Measurements from ENCODE around the gene GMPPA. TPM values are rescaled to one million over a fixed set of nuclear protein-coding genes. Genes with fewer than 3 reads are reported as not detected.

GMPPA gene
- total and polyA plus RNA-seq, 9 donors, result 23.4 to 34.3 (median 27.6) TPM

- Histone ChIP-seq H3K36me3 (ENCODE audit: control insufficient read depth, insufficient read depth, low read length) (peaks cover 95% of the 10 kb centered on the region), H3K4me1 (ENCODE audit: control insufficient read depth, insufficient read depth, low read length) (peaks cover 5% of the 10 kb centered on the region), H3K27ac (ENCODE audit: low read length) (no peak overlapping the region), H3K4me3 (ENCODE audit: low read length) (no peak overlapping the region), H3K9me3 (replicated peaks; ENCODE audit: control insufficient read depth, low read depth, low read length) (no peaks in the 10 kb centered on the region), H3K27me3 (ENCODE audit: control insufficient read depth, insufficient read depth, low read length) (no peaks in the 10 kb centered on the region)
- 89% methylated on average over 21 of the region's 23 CpGs for WGBS (ENCODE audit: insufficient coverage)
- DNase-seq, result no peak
These were observed 30.1 kb upstream of the GMPPA start for GRCh38 chr2:219468410-219469185.

DNA sequence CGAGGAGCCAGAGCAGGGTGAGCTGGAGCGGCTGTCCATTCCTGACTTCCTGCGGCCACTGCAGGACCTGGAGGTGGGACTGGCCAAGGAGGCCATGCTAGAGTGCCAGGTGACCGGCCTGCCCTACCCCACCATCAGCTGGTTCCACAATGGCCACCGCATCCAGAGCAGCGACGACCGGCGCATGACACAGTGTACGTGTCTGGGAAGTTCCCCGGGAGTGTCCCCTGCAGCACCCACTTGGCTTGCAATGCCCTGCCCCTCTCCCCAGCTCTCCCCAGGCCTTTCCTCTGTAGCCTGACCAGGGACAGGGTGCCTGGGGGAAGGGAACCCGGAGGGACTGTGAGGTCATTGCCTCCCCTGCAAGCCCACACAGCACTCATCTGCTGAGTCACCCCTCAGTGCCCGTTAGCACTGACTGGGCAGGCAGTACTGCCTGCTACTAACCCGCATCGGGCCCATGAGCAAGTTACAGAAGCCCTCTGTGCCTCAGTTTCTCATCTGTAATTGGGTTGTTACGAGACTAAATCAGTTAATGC, 29.4 kb upstream of the GMPPA start:
- Histone ChIP-seq H3K36me3 (ENCODE audit: control insufficient read depth, insufficient read depth, low read length) (peaks cover 96% of the 10 kb centered on the region), H3K27ac (ENCODE audit: low read length) (no peak overlapping the region), H3K4me1 (ENCODE audit: control insufficient read depth, insufficient read depth, low read length) (peaks cover 5% of the 10 kb centered on the region), H3K4me3 (ENCODE audit: low read length) (no peak overlapping the region), H3K27me3 (ENCODE audit: control insufficient read depth, insufficient read depth, low read length) (no peaks in the 10 kb centered on the region), H3K9me3 (replicated peaks; ENCODE audit: control insufficient read depth, low read depth, low read length) (no peaks in the 10 kb centered on the region)
- WGBS (ENCODE audit: insufficient coverage), result 87% methylated on average over 15 of the region's 16 CpGs
- DNase-seq, result no peak

DNA sequence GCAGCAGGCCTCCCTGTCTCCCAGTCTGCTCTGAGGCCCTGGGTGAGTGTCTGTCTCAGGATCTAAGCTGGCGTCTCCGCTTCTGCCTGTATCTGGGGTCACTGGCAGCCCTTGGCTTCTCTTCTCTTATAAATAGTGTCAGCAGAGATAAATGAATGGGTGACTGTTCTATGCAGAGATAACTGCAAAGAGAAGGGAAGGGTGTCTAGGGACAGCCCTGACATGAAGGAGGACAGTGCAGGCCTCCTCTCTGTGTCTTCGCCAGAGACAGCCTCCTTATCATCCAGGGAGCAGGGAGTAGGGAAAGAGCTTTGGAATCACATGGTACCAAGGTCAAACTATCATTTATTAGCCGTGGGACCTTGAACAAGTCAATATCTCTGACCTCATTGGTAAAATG, 28.3 kb upstream of the GMPPA start:
- no peak for DNase-seq
- 100% methylated on average over 1 of the region's 4 CpGs for WGBS (ENCODE audit: insufficient coverage)
- Histone ChIP-seq H3K4me3 (ENCODE audit: low read length) (no peak overlapping the region), H3K27me3 (ENCODE audit: control insufficient read depth, insufficient read depth, low read length) (no peaks in the 10 kb centered on the region), H3K36me3 (ENCODE audit: control insufficient read depth, insufficient read depth, low read length) (peaks cover 96% of the 10 kb centered on the region), H3K4me1 (ENCODE audit: control insufficient read depth, insufficient read depth, low read length) (peaks cover 5% of the 10 kb centered on the region), H3K9me3 (replicated peaks; ENCODE audit: control insufficient read depth, low read depth, low read length) (no peaks in the 10 kb centered on the region), H3K27ac (ENCODE audit: low read length) (no peak overlapping the region)

GRCh38 chr2:219471476-219472371, 27.0 kb upstream of the GMPPA start:
- Histone ChIP-seq H3K4me1 (ENCODE audit: control insufficient read depth, insufficient read depth, low read length) (peaks cover 10% of the 10 kb centered on the region), H3K27ac (ENCODE audit: low read length) (no peak overlapping the region), H3K36me3 (ENCODE audit: control insufficient read depth, insufficient read depth, low read length) (peaks cover 86% of the 10 kb centered on the region), H3K4me3 (ENCODE audit: low read length) (no peak overlapping the region), H3K27me3 (ENCODE audit: control insufficient read depth, insufficient read depth, low read length) (no peaks in the 10 kb centered on the region), H3K9me3 (replicated peaks; ENCODE audit: control insufficient read depth, low read depth, low read length) (no peaks in the 10 kb centered on the region)
- WGBS (ENCODE audit: insufficient coverage), result 70% methylated on average over 19 of the region's 22 CpGs
- no peak for DNase-seq

GRCh38 chr2:219472629-219473187, 26.0 kb upstream of the GMPPA start:
- WGBS (ENCODE audit: insufficient coverage), result 65% methylated on average over 10 of the region's 12 CpGs
- Histone ChIP-seq H3K27ac (ENCODE audit: low read length) (no peak overlapping the region), H3K4me1 (ENCODE audit: control insufficient read depth, insufficient read depth, low read length) (peaks cover 20% of the 10 kb centered on the region), H3K36me3 (ENCODE audit: control insufficient read depth, insufficient read depth, low read length) (peaks cover 82% of the 10 kb centered on the region), H3K4me3 (ENCODE audit: low read length) (no peak overlapping the region), H3K9me3 (replicated peaks; ENCODE audit: control insufficient read depth, low read depth, low read length) (no peaks in the 10 kb centered on the region), H3K27me3 (ENCODE audit: control insufficient read depth, insufficient read depth, low read length) (no peaks in the 10 kb centered on the region)
- DNase-seq, result no peak

DNA sequence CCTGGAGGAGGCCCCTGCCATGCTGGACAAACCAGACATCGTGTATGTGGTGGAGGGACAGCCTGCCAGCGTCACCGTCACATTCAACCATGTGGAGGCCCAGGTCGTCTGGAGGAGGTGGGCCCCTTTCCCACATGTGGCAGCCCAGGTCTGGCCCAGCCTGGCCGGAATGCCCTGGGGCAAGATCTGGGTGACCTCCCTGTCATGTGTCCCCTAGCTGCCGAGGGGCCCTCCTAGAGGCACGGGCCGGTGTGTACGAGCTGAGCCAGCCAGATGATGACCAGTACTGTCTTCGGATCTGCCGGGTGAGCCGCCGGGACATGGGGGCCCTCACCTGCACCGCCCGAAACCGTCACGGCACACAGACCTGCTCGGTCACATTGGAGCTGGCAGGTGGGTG, 25.2 kb upstream of the GMPPA start:
- WGBS (ENCODE audit: insufficient coverage), result 74% methylated on average over 18 of the region's 18 CpGs
- Histone ChIP-seq H3K27me3 (ENCODE audit: control insufficient read depth, insufficient read depth, low read length) (no peaks in the 10 kb centered on the region), H3K4me1 (ENCODE audit: control insufficient read depth, insufficient read depth, low read length) (peaks cover 20% of the 10 kb centered on the region), H3K4me3 (ENCODE audit: low read length) (no peak overlapping the region), H3K9me3 (replicated peaks; ENCODE audit: control insufficient read depth, low read depth, low read length) (no peaks in the 10 kb centered on the region), H3K36me3 (ENCODE audit: control insufficient read depth, insufficient read depth, low read length) (peaks cover 77% of the 10 kb centered on the region), H3K27ac (ENCODE audit: low read length) (no peak overlapping the region)
- no peak for DNase-seq

- H3K9me3 ChIP-seq (replicated peaks; ENCODE audit: control insufficient read depth, low read depth, low read length), result no peaks in the 10 kb centered on the region
- no peak for DNase-seq
- 75% methylated on average over 4 of the region's 11 CpGs for WGBS (ENCODE audit: insufficient coverage)
- H3K4me1 ChIP-seq (ENCODE audit: control insufficient read depth, insufficient read depth, low read length), result peaks cover 20% of the 10 kb centered on the region
- H3K27ac ChIP-seq (ENCODE audit: low read length), result no peak overlapping the region
- H3K36me3 ChIP-seq (ENCODE audit: control insufficient read depth, insufficient read depth, low read length), result peaks cover 77% of the 10 kb centered on the region
- H3K4me3 ChIP-seq (ENCODE audit: low read length), result no peak overlapping the region
- H3K27me3 ChIP-seq (ENCODE audit: control insufficient read depth, insufficient read depth, low read length), result no peaks in the 10 kb centered on the region
These were observed 24.2 kb upstream of the GMPPA start for GRCh38 chr2:219474285-219475060.

- H3K27me3 ChIP-seq (ENCODE audit: control insufficient read depth, insufficient read depth, low read length), result no peaks in the 10 kb centered on the region
- no CpG with 5 or more reads among the region's 6 CpGs for WGBS (ENCODE audit: insufficient coverage)
- DNase-seq, result no peak
- no peaks in the 10 kb centered on the region for H3K9me3 ChIP-seq (replicated peaks; ENCODE audit: control insufficient read depth, low read depth, low read length)
- H3K27ac ChIP-seq (ENCODE audit: low read length), result no peak overlapping the region
- peaks cover 77% of the 10 kb centered on the region for H3K36me3 ChIP-seq (ENCODE audit: control insufficient read depth, insufficient read depth, low read length)
- peaks cover 20% of the 10 kb centered on the region for H3K4me1 ChIP-seq (ENCODE audit: control insufficient read depth, insufficient read depth, low read length)
- H3K4me3 ChIP-seq (ENCODE audit: low read length), result no peak overlapping the region
These were observed 23.4 kb upstream of the GMPPA start for GRCh38 chr2:219475278-219475677.

GRCh38 chr2:219475697-219476651, 22.7 kb upstream of the GMPPA start:
- no peaks in the 10 kb centered on the region for H3K9me3 ChIP-seq (replicated peaks; ENCODE audit: control insufficient read depth, low read depth, low read length)
- no peaks in the 10 kb centered on the region for H3K27me3 ChIP-seq (ENCODE audit: control insufficient read depth, insufficient read depth, low read length)
- no peak overlapping the region for H3K4me3 ChIP-seq (ENCODE audit: low read length)
- H3K36me3 ChIP-seq (ENCODE audit: control insufficient read depth, insufficient read depth, low read length), result peaks cover 77% of the 10 kb centered on the region
- no peak overlapping the region for H3K27ac ChIP-seq (ENCODE audit: low read length)
- WGBS (ENCODE audit: insufficient coverage), result 49% methylated on average over 3 of the region's 14 CpGs
- DNase-seq, result peak; percentile 74
- H3K4me1 ChIP-seq (ENCODE audit: control insufficient read depth, insufficient read depth, low read length), result peaks cover 20% of the 10 kb centered on the region

Data from muscle of leg (tissue), 11 donors.